ENCODE results near the gene APLNR. TPM values are rescaled to one million over a fixed set of nuclear protein-coding genes. Genes with fewer than 3 reads are reported as not detected.

The APLNR gene
- total RNA-seq, 1 experiment from 2014 or later = 0.66 TPM

- TF ChIP-seq ZSCAN18 (CRISPR knock-in tag; IDR thresholded peaks at IDR 0.05) (no peak), GTF2I (CRISPR knock-in tag; conservative IDR thresholded peaks at IDR 0.05) (no peak), ZNF423 (CRISPR knock-in tag; IDR thresholded peaks at IDR 0.05) (no peak), FOXK1 (CRISPR knock-in tag; IDR thresholded peaks at IDR 0.05) (no peak), ZNF512 (CRISPR knock-in tag; IDR thresholded peaks at IDR 0.05; ENCODE audit: borderline replicate concordance) (no peak)
Observed at GRCh38 chr11:57216463-57216862, 20.6 kb downstream of the APLNR start (continued).

GRCh38 chr11:57214494-57214893, 22.6 kb downstream of the APLNR start:
- Mint-ChIP-seq H3K36me3 (no peaks in the 10 kb centered on the region), H3K4me1 (peaks cover 14% of the 10 kb centered on the region), H3K9me3 (peaks cover 3% of the 10 kb centered on the region; the same call in 1 of the 2 replicates), H3K4me3 (no peak overlapping the region), H3K27me3 (ENCODE audit: low read depth) (no peaks in the 10 kb centered on the region; the same call in 1 of the 2 replicates), H3K27ac (no peak overlapping the region)
- DNase-seq (ENCODE audit: low spot score) = no peak
- ChIA-PET CTCF (interaction anchor here (1.4 kb wide), 1 partner anchor 64 kb away, joined by 4 read pairs; no protein-coding TSS in a partner anchor), POLR2A (no interaction called here)
- no peak for ATAC-seq
- TF ChIP-seq JUN (CRISPR knock-in tag; IDR thresholded peaks at IDR 0.05) (no peak), ZNF423 (CRISPR knock-in tag; IDR thresholded peaks at IDR 0.05) (no peak), STAT6 (CRISPR knock-in tag; conservative IDR thresholded peaks at IDR 0.05; ENCODE audit: low read depth) (no peak), TEAD1 (CRISPR knock-in tag; IDR thresholded peaks at IDR 0.05) (no peak), FOXJ3 (CRISPR knock-in tag; IDR thresholded peaks at IDR 0.05; ENCODE audit: borderline replicate concordance) (no peak), FOXP4 (CRISPR knock-in tag; IDR thresholded peaks at IDR 0.05) (no peak), PREB (CRISPR knock-in tag; IDR thresholded peaks at IDR 0.05; ENCODE audit: borderline replicate concordance) (no peak), ERG (CRISPR knock-in tag; IDR thresholded peaks at IDR 0.05) (no peak), RORB (CRISPR knock-in tag; IDR thresholded peaks at IDR 0.05) (no peak), TP53 (CRISPR knock-in tag; IDR thresholded peaks at IDR 0.05) (no peak), NR3C1 (CRISPR knock-in tag; conservative IDR thresholded peaks at IDR 0.05; ENCODE audit: low read depth) (no peak), CREM (CRISPR knock-in tag; IDR thresholded peaks at IDR 0.05) (no peak), PRDM15 (CRISPR knock-in tag; IDR thresholded peaks at IDR 0.05) (no peak)
